C4-2B (cell line): ENCODE results near the gene LRP4.

Source experiments
- ZFX ChIP-seq: fragments of 450-650 bp; IDR thresholded peaks from 2 replicates; pipeline ENCODE4 v1.6.1; 2017
- TF ChIP-seq, protein P1 (sequence below): fragments of 450-650 bp; conservative IDR thresholded peaks from 2 replicates; pipeline ENCODE4 v1.5.1; 2017; ENCODE audit warnings: mild to moderate bottlenecking

DNA sequence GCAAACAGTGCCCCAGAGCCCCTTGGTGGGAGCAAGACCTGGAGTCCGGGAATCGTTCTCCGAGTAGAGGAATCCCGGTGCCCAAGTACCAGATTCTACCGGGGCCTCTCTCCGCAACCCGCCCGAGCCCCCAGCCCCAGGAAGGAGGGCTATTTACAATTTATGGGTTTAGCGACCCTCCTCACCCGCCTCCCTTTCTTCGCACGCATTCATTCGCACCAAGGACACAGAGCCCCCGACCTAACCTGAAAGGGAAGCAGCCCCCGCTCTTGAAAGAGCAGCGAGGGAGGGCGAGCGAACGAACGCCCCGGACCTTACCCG is 628 bp downstream of the LRP4 start:
- TF ChIP-seq, protein P1, sequence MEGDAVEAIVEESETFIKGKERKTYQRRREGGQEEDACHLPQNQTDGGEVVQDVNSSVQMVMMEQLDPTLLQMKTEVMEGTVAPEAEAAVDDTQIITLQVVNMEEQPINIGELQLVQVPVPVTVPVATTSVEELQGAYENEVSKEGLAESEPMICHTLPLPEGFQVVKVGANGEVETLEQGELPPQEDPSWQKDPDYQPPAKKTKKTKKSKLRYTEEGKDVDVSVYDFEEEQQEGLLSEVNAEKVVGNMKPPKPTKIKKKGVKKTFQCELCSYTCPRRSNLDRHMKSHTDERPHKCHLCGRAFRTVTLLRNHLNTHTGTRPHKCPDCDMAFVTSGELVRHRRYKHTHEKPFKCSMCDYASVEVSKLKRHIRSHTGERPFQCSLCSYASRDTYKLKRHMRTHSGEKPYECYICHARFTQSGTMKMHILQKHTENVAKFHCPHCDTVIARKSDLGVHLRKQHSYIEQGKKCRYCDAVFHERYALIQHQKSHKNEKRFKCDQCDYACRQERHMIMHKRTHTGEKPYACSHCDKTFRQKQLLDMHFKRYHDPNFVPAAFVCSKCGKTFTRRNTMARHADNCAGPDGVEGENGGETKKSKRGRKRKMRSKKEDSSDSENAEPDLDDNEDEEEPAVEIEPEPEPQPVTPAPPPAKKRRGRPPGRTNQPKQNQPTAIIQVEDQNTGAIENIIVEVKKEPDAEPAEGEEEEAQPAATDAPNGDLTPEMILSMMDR = no peak
- TF ChIP-seq ZFX = no peak
